Cardiac muscle cell (in vitro differentiated cells and primary cell): ENCODE data around the gene UBE2S. TPM values are rescaled to one million over a fixed set of nuclear protein-coding genes. Genes with fewer than 3 reads are reported as not detected.
"Not testable (repeated sequence)": the region's sequence is repeated elsewhere in the genome, so short reads cannot be mapped to it uniquely, and the experiment has no call there.

ENCODE experiments used
- DNase-seq, 2 donors: peaks; one replicate each; pipeline versions ENCODE4 v3.0.0 to v3.0.0-alpha.2; 2010 to 2017; ENCODE audit warnings: low read depth in 1 of 2, low spot score in 1 of 2
- H3K27ac ChIP-seq: fragments of 200-600 bp; sonication (generic); 2 replicates; pipeline ENCODE4 v1.5.1; 2016
- H3K27me3 ChIP-seq: fragments of 200-600 bp; sonication (generic); 2 replicates; pipeline ENCODE4 v1.6.0; 2016; ENCODE audit warnings: control low read depth
- H3K36me3 ChIP-seq: fragments of 200-600 bp; sonication (generic); 2 replicates; pipeline ENCODE4 v1.5.1; 2016; ENCODE audit warnings: control low read depth
- H3K4me1 ChIP-seq: fragments of 200-600 bp; sonication (generic); 2 replicates; pipeline ENCODE4 v1.8.1; 2017; ENCODE audit warnings: low read depth, mild to moderate bottlenecking, mixed run types
- H3K4me3 ChIP-seq: fragments of 200-600 bp; sonication (generic); 2 replicates; pipeline ENCODE4 v1.5.1; 2016; ENCODE audit warnings: mild to moderate bottlenecking
- H3K9me3 ChIP-seq: fragments of 200-600 bp; sonication (generic); 2 replicates; pipeline ENCODE4 v1.5.1; 2017; ENCODE audit warnings: low read depth, mild to moderate bottlenecking, control low read depth
- CTCF ChIP-seq: IDR thresholded peaks from 2 replicates; pipeline ENCODE4 v1.5.1; 2012; ENCODE audit warnings: low read depth, mild to moderate bottlenecking, low read length
- polyA plus RNA-seq: library from polyadenylated mRNA; unstranded; fragments of >200 nt; fragmentation: Nextera tagmentation; extraction: Ambion mirVana; gene quantifications from 2 replicates; pipeline ENCODE4 v1.2.1, GENCODE V29; 2016
- total RNA-seq: library from RNA; depleted of rRNA; stranded (reverse); fragments of >200 nt; gene quantifications from 2 replicates; pipeline ENCODE4 v1.2.3, GENCODE V29; 2016

UBE2S gene
- total RNA-seq (54.2 and 244 TPM in 2 replicates), polyA plus RNA-seq (164 and 471 TPM in 2 replicates)

GRCh38 chr19:55407550-55407799 is at the start of gene UBE2S:
Gene UBE2S (minus strand): TSS chr19:55407788. CDS start chr19:55407589, 199 bp downstream.
- not testable (repeated sequence) for H3K9me3 ChIP-seq, H3K4me1 ChIP-seq, H3K27me3 ChIP-seq, DNase-seq
- H3K27ac ChIP-seq = peak within 1 kb of the TSS; percentile 97
- H3K4me3 ChIP-seq = peak within 1 kb of the TSS; percentile 82
- H3K36me3 ChIP-seq = peaks cover 25% of the 10 kb centered on the region

DNA sequence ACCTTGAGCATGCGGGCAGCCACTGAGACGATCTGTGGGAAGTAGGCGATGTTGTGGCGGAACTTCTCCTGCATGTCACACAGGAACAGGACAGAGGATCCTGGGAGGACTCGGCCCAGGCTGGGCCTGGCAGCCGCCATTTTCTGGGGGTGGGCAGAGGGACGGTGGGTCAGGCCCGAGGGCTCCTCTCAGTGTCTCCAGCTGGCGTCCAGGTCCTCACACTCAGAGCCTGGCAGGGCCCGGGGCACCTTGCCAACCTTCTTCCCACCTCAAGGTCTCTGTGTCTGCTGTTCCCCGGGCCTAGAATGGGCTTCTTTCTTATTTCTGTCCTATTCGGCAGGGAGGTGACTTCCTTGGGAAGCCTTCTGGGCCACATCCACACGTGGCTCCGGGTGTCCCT is 48.8 kb upstream of the UBE2S start:
- H3K36me3 ChIP-seq = no peaks in the 10 kb centered on the region
- H3K9me3 ChIP-seq = no peaks in the 10 kb centered on the region
- H3K27ac ChIP-seq = no peak overlapping the region
- no peak for TF ChIP-seq CTCF
- peaks cover 11% of the 10 kb centered on the region for H3K4me1 ChIP-seq
- no peak for DNase-seq
- H3K27me3 ChIP-seq = peaks cover 12% of the 10 kb centered on the region
- H3K4me3 ChIP-seq = no peak overlapping the region

DNA sequence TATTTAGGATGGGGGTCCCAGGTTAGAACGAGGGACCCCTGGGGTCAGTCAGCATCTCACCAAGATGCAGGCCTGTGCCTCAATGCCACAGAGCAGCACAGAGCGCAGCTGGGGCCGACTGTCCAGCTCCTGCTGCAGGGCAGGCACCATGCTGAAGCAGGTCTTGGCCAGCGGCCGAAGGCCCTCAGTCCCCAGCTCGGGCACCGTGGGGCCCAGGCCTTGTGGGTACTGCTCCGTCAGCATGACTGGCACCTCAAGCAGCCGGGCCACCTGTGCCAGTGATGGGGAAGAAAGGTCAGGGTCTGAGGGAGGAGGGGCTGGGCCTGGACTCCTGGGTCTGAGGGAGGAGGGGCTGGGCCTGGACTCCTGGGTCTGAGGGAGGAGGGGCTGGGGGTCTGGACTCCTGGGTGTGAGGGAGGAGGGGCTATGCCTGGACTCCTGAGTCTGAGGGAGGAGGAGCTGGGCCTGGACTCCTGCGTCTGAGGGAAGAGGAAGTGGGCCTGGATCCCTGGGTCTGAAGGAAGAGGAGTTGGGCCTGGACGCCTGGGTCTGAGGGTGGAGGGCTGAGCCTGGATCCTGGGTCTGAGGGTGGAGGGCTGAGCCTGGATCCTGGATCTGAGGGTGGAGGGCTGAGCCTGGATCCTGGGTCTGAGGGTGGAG is 48.1 kb upstream of the UBE2S start:
- no peak overlapping the region for H3K4me3 ChIP-seq
- H3K27ac ChIP-seq = no peak overlapping the region
- TF ChIP-seq CTCF = no peak
- H3K27me3 ChIP-seq = peaks cover 19% of the 10 kb centered on the region
- peaks cover 11% of the 10 kb centered on the region for H3K4me1 ChIP-seq
- DNase-seq = no peak
- no peaks in the 10 kb centered on the region for H3K36me3 ChIP-seq
- no peaks in the 10 kb centered on the region for H3K9me3 ChIP-seq

GRCh38 chr19:55454787-55455243 is 47.2 kb upstream of the UBE2S start:
- peak; percentile 46 to 54 for DNase-seq
- Histone ChIP-seq H3K36me3 (no peaks in the 10 kb centered on the region), H3K27me3 (peaks cover 25% of the 10 kb centered on the region), H3K9me3 (no peaks in the 10 kb centered on the region), H3K4me1 (peaks cover 11% of the 10 kb centered on the region), H3K27ac (no peak overlapping the region), H3K4me3 (no peak overlapping the region)
- peak; percentile 75 for TF ChIP-seq CTCF

- peaks cover 36% of the 10 kb centered on the region for H3K27me3 ChIP-seq
- no peak overlapping the region for H3K4me3 ChIP-seq
- DNase-seq = no peak
- H3K9me3 ChIP-seq = no peaks in the 10 kb centered on the region
- no peaks in the 10 kb centered on the region for H3K36me3 ChIP-seq
- no peak for TF ChIP-seq CTCF
- H3K27ac ChIP-seq = no peak overlapping the region
- peaks cover 11% of the 10 kb centered on the region for H3K4me1 ChIP-seq
Observed at GRCh38 chr19:55453511-55454260, 46.1 kb upstream of the UBE2S start.

DNA sequence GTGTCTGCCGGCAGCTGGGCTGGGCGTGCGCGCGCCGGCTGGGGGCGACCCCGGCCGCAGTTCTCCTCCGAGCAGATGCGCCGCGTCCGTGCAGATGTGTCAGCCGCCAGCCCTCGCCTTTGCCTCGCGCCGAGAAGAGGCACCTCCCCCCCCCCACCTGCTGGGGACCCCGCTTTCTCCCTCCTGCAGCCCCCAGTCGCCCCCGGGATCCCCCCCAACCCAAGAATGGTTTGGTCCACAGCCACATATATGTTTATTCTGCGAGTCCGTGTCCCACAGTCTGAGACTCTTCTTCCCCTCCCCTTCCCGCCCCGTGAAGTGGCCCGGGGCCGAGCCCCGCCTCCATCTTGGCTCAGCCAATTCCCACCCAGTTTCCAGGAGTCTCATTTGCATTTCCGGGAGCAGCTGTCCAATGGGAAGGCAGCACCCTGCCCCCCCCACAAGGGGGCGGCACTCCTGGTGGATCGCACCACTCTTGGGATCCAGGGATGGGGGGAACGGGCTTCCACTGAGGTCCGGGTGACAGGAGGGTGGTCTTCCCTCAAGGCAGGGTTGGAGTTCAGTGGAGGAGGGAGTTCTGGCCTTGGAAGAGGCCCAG is 45.3 kb upstream of the UBE2S start:
- H3K27me3 ChIP-seq = peaks cover 45% of the 10 kb centered on the region
- H3K9me3 ChIP-seq = no peaks in the 10 kb centered on the region
- no peaks in the 10 kb centered on the region for H3K36me3 ChIP-seq
- peaks cover 11% of the 10 kb centered on the region for H3K4me1 ChIP-seq
- peak overlapping the region; percentile 25 for H3K4me3 ChIP-seq
- DNase-seq = peak; percentile 88 to 91
- no peak overlapping the region for H3K27ac ChIP-seq
- no peak for TF ChIP-seq CTCF
